LNCAP (cell line): ENCODE measurements around the gene TFCP2L1.

ENCODE experiments used
- CTCF ChIP-seq: fragments of 450-650 bp; IDR thresholded peaks from 2 replicates; pipeline ENCODE4 v1.5.1; 2017; ENCODE audit warnings: mild to moderate bottlenecking

Gene TFCP2L1

GRCh38 chr2:121240436-121240835 is 44.6 kb downstream of the TFCP2L1 start:
- no peak for TF ChIP-seq CTCF

GRCh38 chr2:121239969-121240368 is 45.0 kb downstream of the TFCP2L1 start:
- TF ChIP-seq CTCF, result no peak

- TF ChIP-seq CTCF, result no peak
These were observed 45.5 kb downstream of the TFCP2L1 start for GRCh38 chr2:121239471-121239870.

GRCh38 chr2:121238828-121239227 is 46.2 kb downstream of the TFCP2L1 start:
- TF ChIP-seq CTCF, result no peak

GRCh38 chr2:121237980-121238665 is 46.9 kb downstream of the TFCP2L1 start:
- TF ChIP-seq CTCF, result no peak

- no peak for TF ChIP-seq CTCF
These were observed 47.5 kb downstream of the TFCP2L1 start for GRCh38 chr2:121237336-121237979.

GRCh38 chr2:121236650-121237180 is 48.3 kb downstream of the TFCP2L1 start:
- TF ChIP-seq CTCF, result no peak
